Measurements from ENCODE around the gene DPP10. TPM values are rescaled to one million over a fixed set of nuclear protein-coding genes. Genes with fewer than 3 reads are reported as not detected.

DPP10 gene
- total and polyA plus RNA-seq, 10 donors = 0.02 TPM; not detected in 9

DNA sequence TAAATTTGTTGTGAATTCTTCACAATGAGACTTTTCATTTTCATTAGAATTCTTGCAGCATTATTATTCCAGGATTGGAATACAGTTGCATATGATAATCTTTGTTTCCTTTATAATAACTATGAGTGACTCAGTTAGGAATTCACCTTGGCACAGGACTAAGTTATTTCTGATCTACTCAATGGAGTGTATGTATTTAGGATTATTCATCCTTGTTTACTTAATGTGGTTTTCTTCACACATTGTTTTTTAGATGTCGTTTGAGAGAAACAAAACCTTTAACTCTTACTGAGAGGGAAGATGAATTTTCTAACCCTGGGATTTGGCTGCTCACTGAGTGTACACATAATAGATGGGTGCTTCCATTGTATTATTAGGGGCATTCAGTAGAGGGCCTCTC is 970.1 kb downstream of the DPP10 start:
- H3K9me3 ChIP-seq = peaks cover 0 to 41% (median 15%) of the 10 kb centered on the region in 8 donors
- no peaks in the 10 kb centered on the region for H3K4me1 ChIP-seq
- TF ChIP-seq, protein P1, sequence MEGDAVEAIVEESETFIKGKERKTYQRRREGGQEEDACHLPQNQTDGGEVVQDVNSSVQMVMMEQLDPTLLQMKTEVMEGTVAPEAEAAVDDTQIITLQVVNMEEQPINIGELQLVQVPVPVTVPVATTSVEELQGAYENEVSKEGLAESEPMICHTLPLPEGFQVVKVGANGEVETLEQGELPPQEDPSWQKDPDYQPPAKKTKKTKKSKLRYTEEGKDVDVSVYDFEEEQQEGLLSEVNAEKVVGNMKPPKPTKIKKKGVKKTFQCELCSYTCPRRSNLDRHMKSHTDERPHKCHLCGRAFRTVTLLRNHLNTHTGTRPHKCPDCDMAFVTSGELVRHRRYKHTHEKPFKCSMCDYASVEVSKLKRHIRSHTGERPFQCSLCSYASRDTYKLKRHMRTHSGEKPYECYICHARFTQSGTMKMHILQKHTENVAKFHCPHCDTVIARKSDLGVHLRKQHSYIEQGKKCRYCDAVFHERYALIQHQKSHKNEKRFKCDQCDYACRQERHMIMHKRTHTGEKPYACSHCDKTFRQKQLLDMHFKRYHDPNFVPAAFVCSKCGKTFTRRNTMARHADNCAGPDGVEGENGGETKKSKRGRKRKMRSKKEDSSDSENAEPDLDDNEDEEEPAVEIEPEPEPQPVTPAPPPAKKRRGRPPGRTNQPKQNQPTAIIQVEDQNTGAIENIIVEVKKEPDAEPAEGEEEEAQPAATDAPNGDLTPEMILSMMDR (IDR thresholded peaks at IDR 0.05 in 8 of 11, conservative IDR thresholded peaks at IDR 0.05 in 3 of 11) = no peak
- TF ChIP-seq POLR2A (IDR thresholded peaks at IDR 0.05) (no peak), POLR2AphosphoS5 (IDR thresholded peaks at IDR 0.05) (no peak)
- no peaks in the 10 kb centered on the region for H3K27me3 ChIP-seq (replicated peaks in 1 of 7)
- H3K4me3 ChIP-seq = no peak overlapping the region
- intact Hi-C loops (cut with DNase I; ENCODE audit: low total_unique reads) = no loop called here
- 0 to 40% (median 0%) methylated on average over 1 of the region's 1 CpG for WGBS, 5 donors
- H3K27ac ChIP-seq = no peak overlapping the region
- no peaks in the 10 kb centered on the region for H3K36me3 ChIP-seq
- DNase-seq = no peak

DNA sequence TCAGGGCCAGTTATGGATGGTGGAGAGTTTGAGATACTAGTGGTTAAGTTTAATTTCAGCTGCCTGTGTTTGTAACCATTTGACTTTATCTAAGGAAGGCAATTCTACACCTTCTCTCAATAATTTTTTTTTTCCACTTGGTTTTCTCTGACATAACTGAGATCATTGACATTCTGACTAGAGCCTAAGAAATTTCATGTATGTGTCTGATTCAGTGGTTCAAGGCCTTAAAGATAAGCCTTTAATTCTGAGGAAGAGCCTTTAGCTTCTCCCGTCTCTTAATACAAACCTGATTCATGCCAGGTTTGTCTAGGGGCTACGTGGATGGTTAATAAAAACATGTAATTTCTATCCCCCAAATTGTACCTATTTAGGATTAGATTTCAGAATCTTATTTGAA is 971.4 kb downstream of the DPP10 start:
- Histone ChIP-seq H3K36me3 (no peaks in the 10 kb centered on the region), H3K27me3 (replicated peaks in 1 of 7) (no peaks in the 10 kb centered on the region), H3K9me3 (peaks cover 0 to 34% (median 12%) of the 10 kb centered on the region in 8 donors), H3K4me1 (no peaks in the 10 kb centered on the region), H3K27ac (no peak overlapping the region), H3K4me3 (no peak overlapping the region)
- no peak for TF ChIP-seq POLR2AphosphoS5 (IDR thresholded peaks at IDR 0.05)
- TF ChIP-seq, protein P1 (IDR thresholded peaks at IDR 0.05 in 8 of 11, conservative IDR thresholded peaks at IDR 0.05 in 3 of 11) = no peak
- no peak for TF ChIP-seq POLR2A (IDR thresholded peaks at IDR 0.05)
- intact Hi-C loops (cut with DNase I; ENCODE audit: low total_unique reads) = no loop called here
- 70 to 79% (median 75%) methylated on average over 2 of the region's 2 CpGs for WGBS, 5 donors
- DNase-seq = no peak

DNA sequence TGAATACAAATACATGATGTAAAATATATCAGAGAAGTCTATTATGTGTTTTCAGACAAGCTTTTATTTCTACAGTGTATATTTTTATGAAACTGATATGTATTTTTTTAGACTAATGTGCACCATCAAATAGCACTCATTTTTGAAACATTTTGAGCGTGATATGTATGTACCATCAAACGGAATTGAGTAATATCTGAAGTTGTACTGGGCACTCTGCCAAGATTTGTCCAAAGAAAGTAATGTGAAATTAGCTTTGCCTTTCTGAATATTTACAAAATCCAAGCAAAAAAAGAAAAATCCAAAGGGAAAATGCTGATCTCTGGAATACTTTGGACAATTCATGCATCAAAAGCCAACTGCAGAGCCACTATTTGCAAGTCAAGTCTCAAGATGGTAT is 972.0 kb downstream of the DPP10 start:
- Histone ChIP-seq H3K4me1 (no peaks in the 10 kb centered on the region), H3K9me3 (peaks cover 0 to 27% (median 11%) of the 10 kb centered on the region in 8 donors), H3K4me3 (no peak overlapping the region), H3K27me3 (replicated peaks in 1 of 7) (no peaks in the 10 kb centered on the region), H3K36me3 (no peaks in the 10 kb centered on the region), H3K27ac (no peak overlapping the region)
- 67 to 83% (median 74%) methylated on average over 2 of the region's 2 CpGs for WGBS, 5 donors
- DNase-seq = no peak
- no peak for TF ChIP-seq POLR2AphosphoS5 (IDR thresholded peaks at IDR 0.05)
- TF ChIP-seq, protein P1 (IDR thresholded peaks at IDR 0.05 in 8 of 11, conservative IDR thresholded peaks at IDR 0.05 in 3 of 11) = no peak
- TF ChIP-seq POLR2A (IDR thresholded peaks at IDR 0.05) = no peak
- intact Hi-C loops (cut with DNase I; ENCODE audit: low total_unique reads) = no loop called here

DNA sequence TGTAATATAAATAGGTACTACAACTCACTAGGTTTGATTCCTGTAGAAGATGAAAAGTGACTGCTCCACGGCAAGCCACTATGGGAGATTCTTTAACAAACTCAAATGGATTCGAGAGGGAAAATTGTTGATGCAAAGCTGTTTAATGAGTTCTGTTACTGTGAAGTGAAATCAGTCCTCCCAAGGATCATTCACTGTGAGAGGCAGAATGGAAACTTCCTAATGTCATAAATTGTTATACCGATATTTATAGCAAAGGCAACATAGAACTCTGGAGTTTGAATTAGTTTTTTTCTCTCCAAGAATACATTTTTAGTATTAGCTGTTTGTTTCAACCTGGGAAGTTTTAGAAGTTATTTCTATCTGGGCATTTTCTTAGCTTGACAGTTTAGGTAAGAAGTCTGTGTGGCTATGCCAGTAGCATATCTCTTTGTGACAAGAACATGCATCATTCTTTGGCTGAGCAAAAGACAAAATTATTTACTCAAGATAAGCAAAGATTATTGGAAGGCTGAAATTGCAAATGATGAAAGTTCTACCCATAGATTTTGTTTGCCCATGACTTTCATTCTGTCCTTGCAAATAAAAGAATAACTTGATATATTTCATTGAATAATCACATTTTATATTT is 979.7 kb downstream of the DPP10 start:
- H3K4me1 ChIP-seq = no peaks in the 10 kb centered on the region
- WGBS, 5 donors = 72 to 90% (median 79%) methylated on average over 3 of the region's 3 CpGs
- TF ChIP-seq, protein P1 (IDR thresholded peaks at IDR 0.05 in 8 of 11, conservative IDR thresholded peaks at IDR 0.05 in 3 of 11) = no peak
- TF ChIP-seq POLR2AphosphoS5 (IDR thresholded peaks at IDR 0.05) (no peak), POLR2A (IDR thresholded peaks at IDR 0.05) (no peak)
- no peak for DNase-seq
- no peaks in the 10 kb centered on the region for H3K27me3 ChIP-seq (replicated peaks in 1 of 7)
- no peak overlapping the region for H3K27ac ChIP-seq
- no peaks in the 10 kb centered on the region for H3K36me3 ChIP-seq
- H3K9me3 ChIP-seq = peaks cover 0 to 16% (median 7%) of the 10 kb centered on the region in 8 donors
- intact Hi-C loops (cut with DNase I; ENCODE audit: low total_unique reads) = no loop called here
- no peak overlapping the region for H3K4me3 ChIP-seq
